K562 (cell line): Measurements from ENCODE around the gene ADAP2. TPM values are rescaled to one million over a fixed set of nuclear protein-coding genes. Genes with fewer than 3 reads are reported as not detected.

Experiments
- ATF7 ChIP-seq: fragments of 450-650 bp; IDR thresholded peaks from 2 replicates; pipeline ENCODE4 v1.7.1; 2014; ENCODE audit warnings: mild to moderate bottlenecking, moderate library complexity
- BCLAF1 ChIP-seq, 2 experiments: fragments of 450-650 bp in 1 of 2; IDR thresholded peaks; 2 replicates each; pipeline ENCODE4 v1.6.1; 2011 to 2017; ENCODE audit warnings: low read depth in 2 of 2, antibody characterized with exemption in 1 of 2, borderline replicate concordance in 1 of 2, low read length in 1 of 2, mild to moderate bottlenecking in 1 of 2, mixed read lengths in 1 of 2; ENCODE audit not compliant: control insufficient read depth in 1 of 2
- BMI1 ChIP-seq: fragments of 150-350 bp; IDR thresholded peaks from 2 replicates; pipeline ENCODE4 v1.6.1; 2014; ENCODE audit warnings: low read length
- DEAF1 ChIP-seq: fragments of 450-650 bp; formaldehyde crosslinking; IDR thresholded peaks from 2 replicates; pipeline ENCODE4 v1.4.0; 2020; ENCODE audit warnings: mild to moderate bottlenecking, moderate library complexity
- DIDO1 ChIP-seq: fragments of 450-650 bp; IDR thresholded peaks from 2 replicates; pipeline ENCODE4 v1.6.1; 2016; ENCODE audit warnings: low read depth, missing biosample characterization, missing genetic modification characterization
- ETV1 ChIP-seq: fragments of 450-650 bp; conservative IDR thresholded peaks from 2 replicates; pipeline ENCODE4 v1.6.1; 2016; ENCODE audit warnings: missing genetic modification characterization, control low read depth, low read depth, missing compliant biosample characterization
- GATAD2A ChIP-seq: fragments of 450-650 bp; IDR thresholded peaks from 2 replicates; pipeline ENCODE4 v1.6.1; 2017
- HDAC6 ChIP-seq: IDR thresholded peaks from 2 replicates; pipeline ENCODE4 v1.6.1; 2012; ENCODE audit warnings: low read depth, mild to moderate bottlenecking, control low read depth, inconsistent platforms, low read length, moderate library complexity
- IFI16 ChIP-seq: fragments of 250-450 bp; sonication (Bioruptor Pico); IDR thresholded peaks from 2 replicates; pipeline ENCODE4 v2.1.2; 2022; ENCODE audit warnings: mild to moderate bottlenecking, inconsistent platforms
- KDM5B ChIP-seq: fragments of 200-600 bp; sonication (generic); IDR thresholded peaks from 2 replicates; pipeline ENCODE4 v1.6.1; 2012; ENCODE audit warnings: low read depth, mild to moderate bottlenecking, moderate library complexity, low read length, control low read depth, inconsistent platforms; ENCODE audit not compliant: insufficient replicate concordance
- MECOM ChIP-seq: fragments of 250-450 bp; sonication (Bioruptor Pico); IDR thresholded peaks from 2 replicates; pipeline ENCODE4 v1.8.0; 2022; ENCODE audit warnings: inconsistent platforms
- MTF1 ChIP-seq: fragments of 250-450 bp; sonication (Bioruptor Pico); IDR thresholded peaks from 2 replicates; pipeline ENCODE4 v1.9.0; 2021; ENCODE audit warnings: moderate library complexity, mild to moderate bottlenecking, inconsistent platforms, borderline replicate concordance
- MXI1 ChIP-seq: IDR thresholded peaks from 2 replicates; pipeline ENCODE4 v1.6.1; 2011; ENCODE audit warnings: low read depth, mild to moderate bottlenecking, improper control_type of control experiment, low read length
- NCOA6 ChIP-seq: fragments of 450-650 bp; IDR thresholded peaks from 2 replicates; pipeline ENCODE4 v1.6.1; 2017; ENCODE audit warnings: mild to moderate bottlenecking
- OTX1 ChIP-seq: fragments of 450-650 bp; formaldehyde crosslinking; IDR thresholded peaks from 2 replicates; pipeline ENCODE4 v1.4.0; 2022; ENCODE audit warnings: mild to moderate bottlenecking
- PHF20 ChIP-seq: fragments of 450-650 bp; IDR thresholded peaks from 2 replicates; pipeline ENCODE4 v1.6.1; 2018; ENCODE audit not compliant: partially characterized antibody
- SMARCA4 ChIP-seq: fragments of 450-650 bp; IDR thresholded peaks from 2 replicates; pipeline ENCODE4 v1.6.1; 2016
- SP1 ChIP-seq: sonication (generic); formaldehyde crosslinking; IDR thresholded peaks from 2 replicates; pipeline ENCODE4 v1.8.1; 2022; ENCODE audit warnings: mild to moderate bottlenecking, missing genetic modification reagents
- STAG1 ChIP-seq: sonication (generic); formaldehyde crosslinking; IDR thresholded peaks from 2 replicates; pipeline ENCODE4 v1.5.0; 2020; ENCODE audit warnings: missing genetic modification reagents, borderline replicate concordance
- TAF1 ChIP-seq: IDR thresholded peaks from 2 replicates; pipeline ENCODE4 v1.6.1; 2011; ENCODE audit warnings: mild to moderate bottlenecking, low read length, moderate library complexity; ENCODE audit not compliant: insufficient read depth, control insufficient read depth, severe bottlenecking; ENCODE audit errors: extremely low read depth
- TCFL5 ChIP-seq: fragments of 250-450 bp; sonication (Bioruptor Pico); conservative IDR thresholded peaks from 2 replicates; pipeline ENCODE4 v1.6.1; 2021; ENCODE audit warnings: mild to moderate bottlenecking, moderate library complexity, matching md5 sums
- TRIM24 ChIP-seq, 2 experiments: fragments of 450-650 bp; IDR thresholded peaks; 2 replicates each; pipeline ENCODE4 v1.6.1; 2016
- ZFX ChIP-seq: sonication (generic); formaldehyde crosslinking; IDR thresholded peaks from 2 replicates; pipeline ENCODE4 v1.8.0; 2022; ENCODE audit warnings: mild to moderate bottlenecking, missing genetic modification reagents, moderate library complexity
- ZNF280B ChIP-seq: fragments of 250-450 bp; sonication (Bioruptor Pico); IDR thresholded peaks from 2 replicates; pipeline ENCODE4 v1.5.1; 2021; ENCODE audit warnings: mild to moderate bottlenecking
- polyA plus RNA-seq, 8 experiments: library from polyadenylated mRNA; depleted of rRNA in 4 of 8; stranded (reverse) in 5 of 8; unstranded in 3 of 8; fragments of >200 nt; fragmentation: Nextera tagmentation in 2 of 8; fragmentation: Illumina TruSeq in 1 of 8; extraction: Ambion mirVana in 2 of 8; extraction: Trizol in 1 of 8; gene quantifications; 2 replicates each; pipeline versions ENCODE4 v1.2.1 to v1.2.3, GENCODE V29; 2011 to 2014; ENCODE audit warnings: inconsistent platforms in 1 of 8, missing spikeins in 1 of 8
- total RNA-seq, 7 experiments: library from RNA; depleted of rRNA in 6 of 7; stranded (reverse); fragments of >200 nt in 6 of 7; fragmentation: Illumina TruSeq in 2 of 7; extraction: Trizol in 2 of 7; gene quantifications; 2 replicates each; pipeline versions ENCODE4 v1.2.1 to v1.2.3, GENCODE V29; 2011 to 2021; ENCODE audit warnings: low replicate concordance in 1 of 7

Gene ADAP2
- total and polyA plus RNA-seq, 9 of the 15 experiments (the other 6 are each of a cell fraction or from before 2014, with no cell fraction given): 0.06 to 0.73 (median 0.23) TPM; not detected in 5

GRCh38 chr17:30906101-30906911 is 15.4 kb upstream of the ADAP2 start, which contains the start of gene TEFM (continued):
- peak; percentile 80; the same call in 1 of the 2 replicates for TF ChIP-seq OTX1 (CRISPR knock-in tag)
- TF ChIP-seq HDAC6: no peak
- no peak for TF ChIP-seq MECOM
- peak in 1 of 2 experiments; percentile 99; a peak in 2 of 4 replicates for TF ChIP-seq TRIM24 (IDR thresholded peaks at IDR 0.05)
- peak; percentile 98 for TF ChIP-seq TAF1
- TF ChIP-seq IFI16: no peak
- TF ChIP-seq ZNF280B (CRISPR knock-in tag): no peak
- no peak for TF ChIP-seq DEAF1 (CRISPR knock-in tag)
- no peak for TF ChIP-seq GATAD2A
- no peak for TF ChIP-seq TCFL5 (CRISPR knock-in tag)
- TF ChIP-seq MXI1: no peak
- no peak for TF ChIP-seq NCOA6
- peak; percentile 91 for TF ChIP-seq DIDO1
- TF ChIP-seq ETV1: peak; percentile 86
- TF ChIP-seq BCLAF1 (IDR thresholded peaks at IDR 0.05; ENCODE audit: borderline replicate concordance in 1 of 2, control insufficient read depth in 1 of 2, low read depth in 2 of 2, low read length in 1 of 2): peak in 1 of 2 experiments; percentile 97; a peak in 2 of 4 replicates
- peak; percentile 80; the same call in 1 of the 2 replicates for TF ChIP-seq ATF7
- TF ChIP-seq BMI1: no peak; the same call in 1 of the 2 replicates
- TF ChIP-seq PHF20: peak; percentile 97
- TF ChIP-seq SP1: peak; percentile 76
- peak; percentile 86 for TF ChIP-seq KDM5B
- TF ChIP-seq SMARCA4: no peak
- TF ChIP-seq ZFX (CRISPR knock-in tag): peak; percentile 99
- TF ChIP-seq STAG1 (CRISPR knock-in tag): no peak
- no peak for TF ChIP-seq MTF1
